Measurements from ENCODE around the gene BUD13.

DNA sequence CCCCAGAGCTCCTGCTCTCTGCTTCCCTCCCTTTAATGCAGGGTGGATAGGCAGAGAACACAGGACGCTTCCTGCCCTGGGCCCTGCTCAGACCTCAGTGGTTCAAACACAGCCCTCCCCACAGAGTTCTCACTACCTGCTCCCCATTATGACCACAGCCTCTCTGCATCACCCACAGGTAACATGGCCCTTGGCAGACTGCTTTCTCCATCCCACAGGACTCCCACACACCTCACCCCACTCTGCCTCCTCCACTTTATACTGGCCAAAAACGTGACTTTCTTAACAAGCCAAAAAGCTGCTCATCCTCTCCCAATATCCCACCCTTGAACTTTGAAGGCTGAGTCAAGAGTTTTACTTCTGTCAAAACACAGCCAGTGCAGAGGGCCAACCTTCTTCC lies 33.8 kb downstream of the BUD13 start:
- TF ChIP-seq, protein P1, sequence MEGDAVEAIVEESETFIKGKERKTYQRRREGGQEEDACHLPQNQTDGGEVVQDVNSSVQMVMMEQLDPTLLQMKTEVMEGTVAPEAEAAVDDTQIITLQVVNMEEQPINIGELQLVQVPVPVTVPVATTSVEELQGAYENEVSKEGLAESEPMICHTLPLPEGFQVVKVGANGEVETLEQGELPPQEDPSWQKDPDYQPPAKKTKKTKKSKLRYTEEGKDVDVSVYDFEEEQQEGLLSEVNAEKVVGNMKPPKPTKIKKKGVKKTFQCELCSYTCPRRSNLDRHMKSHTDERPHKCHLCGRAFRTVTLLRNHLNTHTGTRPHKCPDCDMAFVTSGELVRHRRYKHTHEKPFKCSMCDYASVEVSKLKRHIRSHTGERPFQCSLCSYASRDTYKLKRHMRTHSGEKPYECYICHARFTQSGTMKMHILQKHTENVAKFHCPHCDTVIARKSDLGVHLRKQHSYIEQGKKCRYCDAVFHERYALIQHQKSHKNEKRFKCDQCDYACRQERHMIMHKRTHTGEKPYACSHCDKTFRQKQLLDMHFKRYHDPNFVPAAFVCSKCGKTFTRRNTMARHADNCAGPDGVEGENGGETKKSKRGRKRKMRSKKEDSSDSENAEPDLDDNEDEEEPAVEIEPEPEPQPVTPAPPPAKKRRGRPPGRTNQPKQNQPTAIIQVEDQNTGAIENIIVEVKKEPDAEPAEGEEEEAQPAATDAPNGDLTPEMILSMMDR (IDR thresholded peaks at IDR 0.05), result no peak
- TF ChIP-seq POLR2AphosphoS5 (IDR thresholded peaks at IDR 0.05) (no peak), POLR2A (IDR thresholded peaks at IDR 0.05) (no peak)

Measured in breast epithelium (tissue), 3 donors.